HG03060 (cell line): Measurements from ENCODE around the gene TMC4.
A peak's percentile ranks its signal among the peaks of the same experiment; 100 is the strongest.
"Not testable (repeated sequence)": the region's sequence is repeated elsewhere in the genome, so short reads cannot be mapped to it uniquely, and the experiment has no call there.

Experiments used
- ATAC-seq: cut with Tn5 transposase; IDR thresholded peaks from one replicate; pipeline ENCODE4 v1.9.1; 2021; ENCODE audit warnings: low read depth, moderate number of reproducible peaks; ENCODE audit not compliant: unreplicated experiment

TMC4 gene

DNA sequence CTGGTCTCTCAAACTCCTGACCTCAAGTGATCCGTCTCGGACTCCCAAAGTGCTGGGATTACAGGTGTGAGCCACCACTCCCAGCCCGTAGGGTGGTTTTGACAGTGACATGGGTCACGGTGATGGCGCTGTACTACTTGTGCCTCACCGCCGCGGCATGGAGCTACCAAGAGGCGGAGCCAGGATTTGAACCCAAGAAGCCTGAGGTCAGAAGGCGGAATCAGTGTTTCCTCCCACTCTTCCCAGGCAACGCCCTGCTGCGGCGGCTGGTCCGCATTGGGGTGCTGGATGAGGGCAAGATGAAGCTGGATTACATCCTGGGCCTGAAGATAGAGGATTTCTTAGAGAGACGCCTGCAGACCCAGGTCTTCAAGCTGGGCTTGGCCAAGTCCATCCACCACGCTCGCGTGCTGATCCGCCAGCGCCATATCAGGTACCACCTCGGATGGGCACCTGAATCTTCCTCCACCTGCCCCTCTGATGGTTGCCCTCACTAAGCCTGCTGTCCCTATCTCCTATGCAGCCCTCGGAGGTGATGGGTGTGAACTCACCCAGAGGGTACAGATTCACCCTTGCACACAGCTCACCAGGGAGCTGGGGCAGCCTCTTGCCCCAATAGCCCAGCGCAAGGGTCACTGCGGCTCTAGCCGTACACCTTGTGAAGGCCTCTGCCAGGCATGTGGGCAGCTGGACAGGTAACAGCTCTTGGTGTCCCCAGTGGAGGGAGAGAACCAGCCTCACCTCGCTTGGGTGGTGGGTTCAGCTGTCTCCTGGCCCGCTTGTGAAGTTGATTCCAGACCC lies 33.3 kb upstream of the TMC4 start:
- ATAC-seq: no peak

DNA sequence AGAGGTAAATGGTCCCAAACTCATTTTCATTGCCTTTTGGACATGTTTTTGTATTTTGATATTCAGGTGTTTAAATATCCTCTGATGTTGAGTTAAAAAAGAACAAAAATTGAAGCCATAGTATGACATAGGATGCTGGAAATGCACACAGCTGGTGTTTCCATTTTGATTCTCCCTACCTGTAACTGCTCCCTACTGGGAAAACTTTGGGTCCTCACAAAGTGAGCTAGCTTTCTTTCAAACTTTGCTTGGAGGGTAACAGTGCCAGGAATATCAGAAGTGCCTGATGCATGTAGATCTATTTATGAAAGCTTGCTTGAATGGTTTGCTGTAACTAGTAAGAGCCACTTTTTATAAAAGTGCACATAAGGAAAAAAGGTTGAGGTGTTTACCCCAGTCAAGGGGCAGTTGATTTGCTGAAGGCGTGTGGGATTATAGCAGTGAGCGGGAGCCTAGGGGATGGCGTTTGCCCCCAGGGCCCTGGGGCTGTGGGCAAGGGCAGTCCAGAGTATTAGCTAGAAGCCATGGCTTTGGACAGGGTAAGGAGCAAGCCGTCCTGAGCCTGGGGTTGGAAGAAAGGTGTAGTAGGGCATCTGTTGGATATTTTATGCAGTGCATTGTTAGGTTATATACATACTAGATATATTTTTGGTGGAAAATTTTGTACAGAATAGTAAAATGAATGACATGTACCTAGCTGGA lies 32.0 kb upstream of the TMC4 start:
- ATAC-seq: no peak

DNA sequence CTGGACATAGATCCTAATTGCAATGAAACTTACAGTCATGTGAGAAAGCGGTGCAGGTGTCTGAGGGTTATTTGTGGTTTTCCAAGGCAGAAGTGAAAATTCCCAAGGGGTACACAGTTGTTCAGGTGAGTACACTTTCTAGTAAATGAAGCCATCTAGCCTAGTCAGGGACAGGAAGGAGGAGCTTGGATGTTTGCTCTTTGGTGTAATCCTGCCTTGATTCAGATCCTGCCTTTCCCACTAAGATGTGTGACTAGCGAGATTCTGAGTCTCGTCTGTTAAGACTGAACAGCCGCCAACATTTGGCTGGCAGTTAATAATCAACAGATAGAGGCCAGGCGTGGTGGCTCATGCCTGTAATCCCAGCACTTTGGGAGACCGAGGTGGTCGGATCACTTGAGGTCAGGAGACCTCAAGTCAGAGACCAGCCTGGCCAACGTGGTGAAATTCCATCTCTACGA lies 30.2 kb upstream of the TMC4 start:
- ATAC-seq: no peak

DNA sequence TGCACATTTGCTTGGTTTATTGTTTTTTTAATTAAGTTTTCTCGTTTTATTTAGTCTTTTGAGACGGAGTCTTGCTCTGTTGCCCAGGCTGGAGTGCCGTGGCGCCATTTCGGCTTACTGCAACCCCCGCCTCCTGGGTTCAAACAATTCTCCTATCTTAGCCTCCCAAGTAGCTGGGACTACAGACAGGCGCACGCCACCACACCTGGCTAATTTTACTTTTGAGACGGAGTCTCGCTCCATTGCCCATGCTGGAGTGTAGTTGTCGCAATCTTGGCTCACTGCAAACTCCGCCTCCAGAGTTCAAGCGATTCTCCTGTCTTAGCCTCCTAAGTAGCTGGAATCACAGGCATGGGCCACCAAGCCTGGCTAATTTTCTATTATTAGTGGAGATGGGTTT lies 29.0 kb upstream of the TMC4 start:
- ATAC-seq: no peak

DNA sequence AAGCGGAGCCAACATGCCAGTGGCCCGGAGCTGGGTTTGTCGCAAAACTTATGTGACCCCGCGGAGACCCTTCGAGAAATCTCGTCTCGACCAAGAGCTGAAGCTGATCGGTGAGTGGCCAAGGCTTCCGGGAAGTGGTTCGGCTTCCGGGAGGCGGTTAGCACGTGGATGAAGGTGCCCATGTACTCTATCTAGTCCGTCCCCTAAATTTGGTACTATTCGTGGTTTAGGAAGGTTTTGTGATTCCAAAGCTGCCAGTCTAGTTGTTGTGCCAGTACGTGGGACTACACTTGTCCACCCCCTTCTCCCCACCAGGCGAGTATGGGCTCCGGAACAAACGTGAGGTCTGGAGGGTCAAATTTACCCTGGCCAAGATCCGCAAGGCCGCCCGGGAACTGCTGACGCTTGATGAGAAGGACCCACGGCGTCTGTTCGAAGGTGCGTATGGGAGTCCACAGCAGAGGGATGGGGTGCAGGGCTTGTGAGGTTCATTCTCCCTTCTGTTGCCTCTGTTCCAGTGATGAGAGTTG lies 28.3 kb upstream of the TMC4 start:
- ATAC-seq: no peak

DNA sequence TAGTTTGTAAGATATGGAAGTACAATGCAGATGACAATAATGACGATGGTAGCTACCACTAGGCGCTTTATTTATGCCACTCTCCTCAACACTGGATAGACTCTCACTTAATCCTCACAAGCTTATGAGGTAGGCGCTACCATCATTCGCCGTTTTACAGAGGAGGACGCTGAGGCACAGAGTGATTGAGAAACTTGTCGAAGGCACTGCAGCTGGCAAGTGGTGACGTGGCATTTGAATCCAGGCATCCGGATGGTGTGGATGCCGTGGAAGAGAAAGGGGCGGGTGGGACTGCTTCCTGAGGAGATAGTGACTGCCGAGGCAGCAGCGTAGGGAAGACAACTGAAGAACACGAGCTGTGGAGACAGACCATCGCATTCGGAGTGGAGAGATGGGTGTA lies 26.4 kb upstream of the TMC4 start:
- ATAC-seq: no peak

DNA sequence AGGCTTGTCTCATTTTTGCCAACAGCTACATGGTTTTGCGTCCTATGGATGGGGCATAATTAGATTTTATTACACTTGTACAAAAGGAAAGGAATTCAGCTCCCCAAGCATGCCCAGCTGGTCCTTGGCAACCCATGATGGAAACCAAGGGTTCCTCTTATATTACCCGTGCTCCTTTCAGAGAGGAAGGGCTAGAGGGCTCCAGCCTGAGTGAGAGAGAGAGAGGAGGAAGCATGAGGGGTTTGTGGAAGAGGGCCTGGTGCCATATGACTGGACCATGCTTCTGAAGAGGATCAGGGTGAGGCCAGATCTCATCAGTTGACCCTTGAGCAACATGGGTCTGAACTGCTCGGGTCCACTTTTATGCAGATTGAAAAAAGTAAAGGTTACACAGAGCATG lies 24.2 kb upstream of the TMC4 start:
- ATAC-seq: no peak

DNA sequence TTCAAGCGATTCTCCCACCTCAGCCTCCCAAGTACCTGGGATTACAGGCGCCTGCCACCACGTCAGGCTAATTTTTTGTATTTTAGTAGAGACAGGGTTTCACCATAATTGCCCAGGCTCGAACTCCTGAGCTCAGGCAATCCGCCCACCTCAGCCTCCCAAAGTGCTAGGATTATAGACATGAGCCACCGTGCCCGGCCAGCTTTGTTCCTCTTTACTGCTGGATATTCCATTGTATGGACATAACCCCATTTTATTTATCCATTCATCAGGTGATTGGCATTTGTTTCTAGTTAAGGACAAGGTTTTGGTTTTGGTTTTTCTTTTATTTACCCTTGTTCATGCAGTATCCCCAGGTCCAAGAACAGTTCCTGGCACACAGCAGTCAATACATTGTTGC lies 23.6 kb upstream of the TMC4 start:
- ATAC-seq: no peak

DNA sequence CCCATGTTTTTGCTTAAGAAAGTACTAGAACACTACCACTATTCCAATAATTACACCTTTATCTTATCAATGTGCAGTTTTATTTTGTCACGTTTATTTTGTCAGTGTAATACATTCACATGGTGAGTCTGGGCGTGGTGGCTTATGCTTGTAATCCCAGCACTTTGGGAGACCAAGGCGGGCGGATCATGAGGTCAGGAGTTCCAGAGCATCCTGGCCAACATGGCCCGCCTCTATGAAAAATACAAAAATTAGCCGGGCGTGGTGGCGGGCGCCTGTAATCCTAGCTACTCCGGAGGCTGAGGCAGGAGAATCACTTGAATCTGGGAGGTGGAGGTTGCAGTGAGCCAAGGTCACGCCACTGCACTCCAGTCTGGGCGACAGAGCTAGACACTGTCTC lies 21.5 kb upstream of the TMC4 start:
- ATAC-seq: not testable (repeated sequence)

DNA sequence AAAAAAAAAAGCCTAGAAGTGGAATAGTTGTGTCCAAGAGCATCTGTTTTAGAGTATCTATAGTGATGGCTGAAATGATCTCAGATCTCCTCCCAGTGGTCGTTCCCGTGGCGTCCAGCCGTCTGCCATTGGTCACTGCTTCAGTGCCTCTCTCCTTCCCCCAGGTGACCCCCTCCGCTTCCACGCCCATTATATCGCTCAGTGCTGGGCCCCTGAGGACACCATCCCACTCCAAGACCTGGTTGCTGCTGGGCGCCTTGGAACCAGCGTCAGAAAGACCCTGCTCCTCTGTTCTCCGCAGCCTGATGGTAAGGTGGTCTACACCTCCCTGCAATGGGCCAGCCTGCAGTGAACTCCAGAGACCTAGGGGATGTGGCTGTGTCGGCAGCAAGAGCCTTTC lies 20.1 kb upstream of the TMC4 start:
- no peak for ATAC-seq

DNA sequence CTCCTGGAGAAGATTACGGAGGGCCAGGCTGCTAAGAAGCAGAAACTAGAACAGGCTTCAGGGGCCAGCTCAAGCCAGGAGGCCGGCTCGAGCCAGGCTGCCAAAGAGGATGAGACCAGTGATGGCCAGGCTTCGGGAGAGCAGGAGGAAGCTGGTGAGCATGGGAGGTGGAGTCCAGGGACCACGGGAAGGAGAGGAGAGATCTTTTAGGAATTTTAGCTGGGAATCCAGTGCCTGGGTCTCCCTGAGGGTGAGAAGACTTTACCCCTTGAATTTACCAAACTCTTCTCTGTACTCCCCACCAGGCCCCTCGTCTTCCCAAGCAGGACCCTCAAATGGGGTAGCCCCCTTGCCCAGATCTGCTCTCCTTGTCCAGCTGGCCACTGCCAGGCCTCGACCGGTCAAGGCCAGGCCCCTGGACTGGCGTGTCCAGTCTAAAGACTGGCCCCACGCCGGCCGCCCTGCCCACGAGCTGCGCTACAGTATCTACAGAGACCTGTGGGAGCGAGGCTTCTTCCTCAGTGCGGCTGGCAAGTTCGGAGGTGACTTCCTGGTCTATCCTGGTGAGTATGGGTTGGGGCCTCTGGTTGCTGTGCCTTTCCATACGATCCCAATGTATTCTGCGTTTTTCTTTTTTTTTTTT lies 19.0 kb upstream of the TMC4 start:
- ATAC-seq: no peak

DNA sequence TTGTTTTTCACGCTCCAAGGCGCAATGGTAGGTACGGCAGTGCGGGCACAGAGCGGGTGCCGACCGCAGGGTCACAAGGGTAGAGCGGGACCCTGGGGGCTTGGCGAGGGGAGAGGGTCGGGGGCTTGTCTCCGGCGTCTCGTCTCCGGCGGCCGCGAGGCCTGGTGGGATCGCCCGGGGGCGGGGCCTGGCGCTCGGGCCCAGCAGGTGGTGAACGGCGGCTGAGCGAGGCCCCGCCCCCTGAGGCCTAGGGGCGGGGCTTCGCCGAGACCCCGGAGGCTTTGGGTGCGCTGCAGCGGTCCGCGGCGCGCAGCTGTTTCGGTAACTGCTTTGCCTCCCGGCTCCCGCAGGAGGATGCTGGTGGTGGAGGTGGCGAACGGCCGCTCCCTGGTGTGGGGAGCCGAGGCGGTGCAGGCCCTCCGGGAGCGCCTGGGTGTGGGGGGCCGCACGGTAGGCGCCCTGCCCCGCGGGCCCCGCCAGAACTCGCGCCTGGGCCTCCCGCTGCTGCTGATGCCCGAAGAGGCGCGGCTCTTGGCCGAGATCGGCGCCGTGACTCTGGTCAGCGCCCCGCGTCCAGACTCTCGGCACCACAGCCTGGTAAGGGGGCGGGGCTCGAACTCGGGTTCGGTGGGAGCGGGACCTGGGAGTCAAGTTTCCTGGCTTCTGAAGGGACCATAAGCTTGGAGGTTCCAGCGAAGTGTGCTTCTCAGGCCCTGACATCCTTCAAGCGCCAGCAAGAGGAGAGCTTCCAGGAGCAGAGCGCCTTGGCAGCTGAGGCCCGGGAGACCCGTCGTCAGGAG lies 18.3 kb upstream of the TMC4 start, which contains the start of gene TSEN34:
Gene TSEN34, plus strand, starts transcription at position 298 of the 800 bp plus-strand sequence. Its CDS starts 57 bp downstream, at position 355.
- peak; percentile 4 for ATAC-seq

DNA sequence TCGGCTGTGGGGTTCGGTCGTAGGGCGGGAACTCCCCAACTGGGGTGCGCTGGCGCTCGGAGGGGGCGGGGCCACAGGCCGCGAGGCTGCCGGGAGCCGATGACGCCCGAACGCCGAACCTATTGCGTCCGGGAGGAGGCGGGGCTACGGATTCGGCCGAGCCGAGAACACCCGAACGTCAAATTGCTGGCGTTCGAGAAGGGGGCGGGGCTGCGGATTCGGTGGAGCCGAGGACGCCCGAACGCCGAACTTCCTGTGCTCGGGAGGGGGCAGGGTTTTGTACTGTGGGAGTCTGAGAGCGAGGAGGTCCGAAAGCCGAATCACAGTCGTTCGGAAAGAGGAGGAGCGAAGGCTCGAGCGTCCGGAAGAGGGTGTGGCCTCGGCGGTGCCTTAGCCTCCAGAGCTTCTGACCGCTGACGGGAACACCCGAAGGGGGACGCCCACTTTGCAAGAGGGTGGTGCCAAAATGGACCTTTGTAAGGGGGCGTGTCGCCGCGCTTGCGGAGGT lies 17.6 kb upstream of the TMC4 start:
- ATAC-seq: peak; percentile 37

DNA sequence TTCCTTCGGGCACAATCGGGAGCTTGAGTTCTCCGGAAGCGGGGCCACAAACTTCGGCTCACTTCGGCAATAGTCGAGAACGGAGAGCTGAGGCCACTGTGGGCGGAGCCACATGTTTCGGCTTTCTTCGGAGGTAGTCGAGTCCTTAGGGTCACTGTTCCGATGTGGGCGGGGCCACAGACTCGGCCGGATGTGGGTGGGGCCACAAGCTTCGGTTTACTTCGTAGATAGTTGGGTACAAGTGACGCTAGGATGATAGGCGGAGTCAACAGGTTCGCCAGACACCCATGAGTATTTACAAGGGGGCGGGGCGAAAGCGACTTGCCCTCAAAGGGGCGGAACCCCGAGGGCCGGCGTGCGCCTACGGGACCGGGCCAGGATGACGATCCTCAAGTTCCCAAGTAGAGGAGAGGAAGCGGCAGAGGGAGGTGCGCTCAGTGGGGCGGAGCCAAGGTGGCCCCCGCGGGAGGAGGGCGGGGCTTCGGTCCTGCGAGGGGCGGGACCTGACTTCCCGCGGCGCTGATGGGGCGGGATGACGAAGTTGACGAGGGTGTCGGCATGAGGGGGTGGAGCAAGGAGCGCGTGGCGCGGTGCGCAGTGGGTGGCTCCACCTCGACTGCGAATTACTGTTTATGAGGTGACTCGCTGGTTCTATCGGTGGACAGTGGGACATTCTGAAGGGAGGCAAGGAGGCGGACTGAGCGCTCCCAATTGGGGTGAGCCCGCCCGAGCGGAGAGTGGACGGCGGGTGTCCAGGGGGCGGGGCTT lies 17.0 kb upstream of the TMC4 start:
- ATAC-seq: peak; percentile 43

DNA sequence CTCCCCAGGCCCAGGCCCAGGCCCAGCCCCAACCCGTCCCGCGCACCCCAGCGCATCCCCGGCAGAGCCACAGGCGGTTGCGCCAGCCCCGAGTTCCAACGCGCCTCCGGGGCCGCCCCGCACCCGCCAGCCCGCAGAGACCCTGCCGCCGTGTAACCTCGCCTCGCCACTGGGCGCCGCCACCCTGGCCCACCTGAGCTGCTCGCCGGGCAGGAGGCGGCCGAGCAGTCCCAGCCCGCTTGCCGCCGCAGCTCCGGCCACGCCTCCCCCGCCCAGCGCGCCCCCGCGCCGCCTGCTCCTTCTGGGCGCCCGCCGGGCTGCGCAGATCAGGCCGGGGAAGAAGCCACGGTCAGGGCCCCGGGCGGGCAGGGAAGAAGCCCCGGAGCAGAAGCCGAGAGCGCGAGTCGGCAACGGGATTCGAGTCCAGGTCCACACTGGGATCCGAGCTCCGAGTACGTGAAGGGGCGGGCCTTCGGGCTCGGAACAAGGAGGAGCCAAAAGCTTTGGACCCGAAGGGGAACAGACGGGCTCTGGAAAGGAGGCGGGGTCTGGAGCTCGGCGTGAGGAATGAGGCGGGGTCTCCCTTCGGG lies 16.3 kb upstream of the TMC4 start, which contains the start of gene MBOAT7:
Gene MBOAT7, minus strand, starts transcription at position 436 of the 590 bp plus-strand sequence. CDS start 1,072 bp downstream, outside the sequence.
- peak; percentile 12 for ATAC-seq

DNA sequence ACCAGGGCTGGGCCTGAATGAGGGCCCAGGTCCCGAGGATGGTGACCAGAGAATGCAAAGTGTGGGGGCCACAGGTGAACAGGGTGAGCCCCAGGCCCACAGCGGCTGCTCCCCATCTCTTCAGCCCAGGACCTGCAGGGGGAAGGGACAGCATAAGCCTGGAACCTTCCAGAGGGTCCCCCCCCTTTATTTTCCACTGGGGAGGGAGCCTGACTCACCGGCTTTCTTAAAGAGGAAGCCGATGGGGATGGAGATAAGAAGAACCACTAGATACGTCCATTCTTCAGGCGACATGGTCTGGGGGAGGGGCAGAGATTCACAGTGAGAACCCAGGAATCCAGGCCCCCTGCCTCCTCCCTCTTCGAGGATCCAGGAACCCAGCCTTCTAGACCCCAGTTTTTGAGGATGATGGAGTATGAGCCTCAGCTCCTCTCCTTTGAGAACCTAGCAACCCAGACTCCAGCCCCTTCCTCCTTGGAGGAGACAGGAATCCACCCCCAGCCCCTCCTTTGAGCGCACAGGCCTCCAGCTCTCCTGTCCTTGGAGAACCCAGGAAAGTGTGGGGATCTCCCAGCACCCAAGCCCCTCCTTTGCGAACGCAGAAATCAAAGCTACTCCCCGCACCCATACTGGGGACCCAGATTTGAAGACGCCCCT lies 15.4 kb upstream of the TMC4 start:
- ATAC-seq: no peak

DNA sequence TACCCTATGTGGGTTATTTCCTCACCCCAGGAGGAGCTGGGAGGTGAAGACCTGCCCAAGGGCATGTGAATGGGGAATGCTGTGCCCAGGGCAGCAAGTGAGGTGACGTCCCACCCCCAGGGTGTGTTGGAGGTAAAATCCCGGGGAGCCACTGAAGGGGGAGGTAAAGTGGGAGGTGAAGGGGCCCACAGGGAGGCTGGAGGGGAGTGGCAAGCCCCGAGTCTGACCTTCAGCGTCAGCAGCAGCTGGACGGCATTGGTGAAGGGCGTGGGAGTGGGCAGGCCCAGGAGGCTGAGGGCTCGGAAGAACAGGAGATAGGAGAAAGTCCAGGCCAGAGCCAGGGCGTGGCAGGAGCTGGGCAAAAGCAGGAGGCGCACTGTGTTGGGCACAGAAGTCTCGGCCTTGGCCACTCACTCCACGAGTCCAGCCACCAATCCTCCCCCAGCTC lies 14.0 kb upstream of the TMC4 start:
- no peak for ATAC-seq

DNA sequence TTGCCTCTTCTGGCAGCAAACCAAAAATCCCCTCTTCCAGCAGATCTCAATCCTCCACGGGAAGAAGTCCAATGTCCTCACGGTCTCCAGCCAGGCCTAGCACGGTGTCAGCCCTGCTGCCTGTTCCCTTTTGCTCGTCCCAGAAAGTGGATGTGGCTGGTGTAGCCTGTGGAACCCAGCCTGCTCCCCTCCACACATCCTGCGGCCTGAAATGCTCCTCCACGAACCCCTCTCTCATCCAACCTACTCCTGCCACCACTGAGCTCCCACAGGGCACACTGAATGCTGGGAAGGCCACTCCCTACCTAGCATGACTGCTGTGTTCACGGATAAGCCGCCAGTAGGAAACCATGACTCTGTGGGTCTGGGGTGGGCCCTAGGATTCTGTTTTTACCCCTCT lies 13.4 kb upstream of the TMC4 start:
- no peak for ATAC-seq
